ENCODE measurements around the gene SMOC1.
"Not testable (repeated sequence)": the region's sequence is repeated elsewhere in the genome, so short reads cannot be mapped to it uniquely, and the experiment has no call there.

The SMOC1 gene

DNA sequence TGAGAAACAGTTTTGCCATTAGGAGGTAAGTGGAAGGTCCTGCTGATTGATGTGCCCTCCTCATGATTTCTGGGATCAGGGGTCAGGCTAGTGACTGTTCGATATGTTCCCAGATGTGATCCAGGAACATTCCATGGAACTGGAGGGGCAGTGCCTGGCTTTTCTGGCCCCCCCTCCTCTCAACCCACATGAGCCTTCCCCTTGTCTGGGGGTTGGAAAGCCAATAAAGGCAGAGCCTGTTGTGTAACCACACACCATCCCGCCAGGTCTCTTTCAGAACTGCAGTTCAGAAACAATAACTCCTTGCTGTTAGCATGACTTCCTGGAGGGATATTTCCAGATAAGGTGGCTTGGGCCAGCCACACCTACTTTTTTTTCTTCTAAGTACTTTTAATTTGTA, 17.8 kb downstream of the SMOC1 start:
- DNase-seq (ENCODE audit: low read depth in 2 of 2, low spot score in 1 of 2) = no peak

DNA sequence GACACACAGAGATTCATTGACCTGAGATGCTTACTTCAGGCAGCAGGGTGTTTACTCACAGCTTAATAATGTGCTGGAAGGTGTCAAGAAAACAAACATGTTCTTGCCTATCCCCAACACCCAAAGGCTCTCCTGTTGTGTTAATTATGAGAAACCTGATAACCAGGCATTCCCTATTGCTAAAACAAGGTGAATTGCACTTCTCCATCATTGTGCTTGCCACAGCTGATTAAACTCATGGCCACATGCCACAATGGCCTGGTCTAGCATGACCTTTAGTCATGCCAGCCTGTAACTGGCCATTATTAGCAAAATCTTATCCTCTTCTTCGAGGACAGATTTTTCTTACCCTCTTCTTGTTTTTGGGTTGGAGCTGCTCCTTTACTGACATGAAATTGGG, 21.4 kb downstream of the SMOC1 start:
- no peak for DNase-seq (ENCODE audit: low read depth in 2 of 2, low spot score in 1 of 2)

- no peak for DNase-seq (ENCODE audit: low read depth in 2 of 2, low spot score in 1 of 2)
Observed at GRCh38 chr14:69901113-69901951, 22.1 kb downstream of the SMOC1 start.

GRCh38 chr14:69903046-69903445, 23.8 kb downstream of the SMOC1 start:
- not testable (repeated sequence) for DNase-seq (ENCODE audit: low read depth in 2 of 2, low spot score in 1 of 2)

DNA sequence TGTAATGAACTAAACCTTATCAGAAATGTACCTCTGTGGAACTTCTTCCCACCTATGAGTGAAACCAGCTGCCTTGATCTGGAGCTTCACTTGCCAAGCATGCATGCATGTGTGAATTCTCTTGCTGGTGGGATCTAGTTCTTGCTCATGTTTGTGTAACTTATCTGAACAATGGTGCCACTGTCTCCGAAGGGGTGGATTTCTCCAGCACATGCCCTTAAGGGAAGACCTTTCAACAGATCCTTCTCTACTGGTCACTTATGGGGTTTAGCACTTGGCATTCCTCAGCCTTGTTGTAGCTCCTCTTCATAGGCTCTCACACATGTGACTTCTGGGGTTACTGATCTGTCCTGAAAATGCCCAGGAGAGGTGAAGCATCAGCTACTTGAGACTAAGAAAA, 25.0 kb downstream of the SMOC1 start:
- no peak for DNase-seq (ENCODE audit: low read depth in 2 of 2, low spot score in 1 of 2)

GRCh38 chr14:69906201-69906600, 27.0 kb downstream of the SMOC1 start:
- DNase-seq (ENCODE audit: low read depth in 2 of 2, low spot score in 1 of 2) = no peak

DNA sequence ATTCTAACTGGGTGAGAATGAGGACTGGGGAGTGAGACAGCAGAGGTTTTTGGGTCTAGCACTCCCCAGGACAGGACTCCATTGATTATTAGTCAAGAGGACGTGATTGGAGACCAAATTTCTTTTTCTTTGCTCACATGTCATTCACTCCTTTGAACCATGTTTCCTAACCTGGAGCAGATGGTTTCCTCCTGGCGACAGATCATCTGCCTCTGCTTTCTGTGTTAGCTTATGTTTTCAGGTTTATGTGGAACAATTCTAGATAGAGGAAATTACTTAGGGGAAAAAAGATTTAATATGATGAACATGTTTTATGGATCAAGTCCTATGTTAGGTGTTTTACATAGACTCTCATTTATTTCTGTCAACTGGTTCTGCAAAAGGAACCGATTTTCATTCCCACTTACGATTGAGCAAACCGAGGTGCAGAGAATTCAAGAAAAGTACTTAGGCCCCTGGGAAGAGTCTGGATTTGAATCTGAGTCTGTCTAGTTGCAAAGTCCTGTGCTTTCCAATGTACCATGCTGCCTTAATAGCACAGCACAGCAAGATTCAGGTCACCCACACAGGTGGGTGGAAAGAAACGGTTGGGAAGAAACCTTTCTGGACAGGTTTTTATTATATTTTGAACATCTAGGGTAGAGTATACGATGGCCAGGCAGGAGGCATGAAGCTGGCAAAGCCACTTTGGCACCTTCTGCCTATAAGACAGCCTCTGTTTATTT, 30.8 kb downstream of the SMOC1 start:
- DNase-seq (ENCODE audit: low read depth in 2 of 2, low spot score in 1 of 2) = no peak

DNA sequence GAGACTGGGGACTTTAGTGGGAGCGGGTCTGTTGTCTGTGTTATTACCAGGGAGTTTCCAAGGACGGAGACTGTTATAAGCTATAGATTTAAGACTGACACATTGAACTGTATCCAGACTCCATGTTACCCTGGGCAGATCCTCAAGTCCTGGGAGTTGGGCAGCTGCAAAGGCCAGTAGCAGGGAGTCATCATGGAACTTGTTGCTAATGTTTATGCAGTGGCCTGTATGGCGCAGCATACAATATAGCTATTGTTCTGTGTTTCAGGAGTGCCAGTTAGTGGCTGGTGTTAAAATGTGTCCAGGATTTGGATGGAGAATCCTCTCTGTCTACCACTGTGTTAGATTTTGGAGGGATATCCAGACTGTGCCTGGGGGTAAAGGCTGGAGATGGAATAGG, 31.7 kb downstream of the SMOC1 start:
- DNase-seq (ENCODE audit: low read depth in 2 of 2, low spot score in 1 of 2) = no peak

DNA sequence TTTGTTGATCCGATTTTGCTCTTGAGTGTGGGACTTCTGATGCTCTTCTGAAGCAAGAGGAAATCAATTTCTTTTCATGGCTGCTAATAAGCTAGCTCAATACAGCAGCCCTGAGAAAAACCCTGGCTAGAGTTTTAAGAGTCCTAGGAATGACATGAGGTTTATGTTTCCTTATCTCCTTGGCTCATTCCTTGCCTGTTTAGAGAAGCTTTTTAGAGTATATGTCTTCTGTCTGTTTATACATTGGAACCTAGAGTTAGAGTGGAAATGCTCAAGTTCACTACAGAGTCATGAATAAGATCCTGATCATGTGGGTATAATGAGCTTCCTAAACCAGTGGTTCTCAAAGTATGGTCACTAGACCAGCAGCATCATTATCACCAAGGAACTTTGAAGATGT, 34.5 kb downstream of the SMOC1 start:
- no peak for DNase-seq (ENCODE audit: low read depth in 2 of 2, low spot score in 1 of 2)

GRCh38 chr14:69916396-69916795, 37.2 kb downstream of the SMOC1 start:
- DNase-seq (ENCODE audit: low read depth in 2 of 2, low spot score in 1 of 2) = no peak

DNA sequence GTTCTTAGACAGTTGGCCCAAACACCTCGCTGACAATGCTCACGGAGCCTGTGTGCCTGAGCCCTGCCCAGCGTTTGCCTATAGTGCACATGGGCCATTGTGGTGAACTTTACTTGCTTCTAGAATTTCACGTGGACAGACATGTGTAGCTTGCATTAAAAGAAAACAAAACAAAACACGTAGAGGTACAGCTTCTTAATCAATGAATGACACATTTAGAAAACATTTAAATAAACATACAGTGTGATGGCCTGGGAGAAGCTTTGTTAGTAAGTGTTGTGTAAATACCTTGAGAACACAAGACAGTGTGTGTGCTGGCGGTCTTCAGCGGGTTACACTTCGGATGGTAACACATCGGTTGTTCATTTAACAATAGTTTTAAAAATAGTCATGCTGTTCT, 38.1 kb downstream of the SMOC1 start:
- DNase-seq (ENCODE audit: low read depth in 2 of 2, low spot score in 1 of 2) = no peak

DNA sequence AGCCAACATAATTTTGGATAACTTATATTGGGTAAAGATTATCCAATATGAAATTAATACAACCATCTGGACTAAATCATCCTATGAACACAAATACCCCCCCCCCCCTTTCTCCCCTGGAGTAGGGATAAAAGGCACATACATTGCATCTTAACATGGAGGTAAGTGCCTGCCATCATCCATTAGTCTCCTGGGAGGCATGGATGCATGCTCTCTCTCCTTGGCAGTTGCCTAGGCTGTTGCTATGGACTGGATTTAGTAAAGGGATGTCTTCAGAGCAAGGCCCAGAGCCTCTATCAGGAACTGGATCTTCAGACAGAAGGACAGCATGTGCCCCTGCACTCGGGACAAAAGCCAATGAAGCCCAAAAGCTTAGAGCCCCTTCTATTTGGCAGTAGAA, 40.6 kb downstream of the SMOC1 start:
- DNase-seq (ENCODE audit: low read depth in 2 of 2, low spot score in 1 of 2) = no peak

GRCh38 chr14:69921052-69921451, 41.8 kb downstream of the SMOC1 start:
- DNase-seq (ENCODE audit: low read depth in 2 of 2, low spot score in 1 of 2) = no peak

GRCh38 chr14:69922198-69922597, 43.0 kb downstream of the SMOC1 start:
- no peak for DNase-seq (ENCODE audit: low read depth in 2 of 2, low spot score in 1 of 2)

GRCh38 chr14:69924201-69924600, 45.0 kb downstream of the SMOC1 start:
- DNase-seq (ENCODE audit: low read depth in 2 of 2, low spot score in 1 of 2) = no peak

DNA sequence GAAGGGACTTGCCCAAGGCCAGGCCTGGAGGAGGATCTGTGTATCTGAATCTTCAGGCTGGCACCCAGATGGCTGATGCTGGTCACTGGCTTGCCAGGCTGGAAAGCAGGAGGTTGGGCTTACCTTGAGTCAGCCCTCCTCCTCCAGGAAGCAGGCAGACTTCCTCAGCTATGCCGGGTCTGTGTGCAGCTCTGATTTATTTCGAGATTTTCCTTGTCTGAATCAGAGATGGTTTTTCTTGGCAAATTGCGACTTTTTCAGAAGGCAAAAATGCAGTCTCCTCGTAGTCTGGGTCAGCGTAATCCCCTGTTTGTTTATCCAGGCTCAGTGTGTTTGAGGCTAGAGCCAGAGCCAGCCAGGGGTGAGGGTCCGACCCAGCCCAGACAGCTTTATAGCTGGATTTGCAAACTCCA, 48.9 kb downstream of the SMOC1 start:
- no peak for DNase-seq (ENCODE audit: low read depth in 2 of 2, low spot score in 1 of 2)

DNA sequence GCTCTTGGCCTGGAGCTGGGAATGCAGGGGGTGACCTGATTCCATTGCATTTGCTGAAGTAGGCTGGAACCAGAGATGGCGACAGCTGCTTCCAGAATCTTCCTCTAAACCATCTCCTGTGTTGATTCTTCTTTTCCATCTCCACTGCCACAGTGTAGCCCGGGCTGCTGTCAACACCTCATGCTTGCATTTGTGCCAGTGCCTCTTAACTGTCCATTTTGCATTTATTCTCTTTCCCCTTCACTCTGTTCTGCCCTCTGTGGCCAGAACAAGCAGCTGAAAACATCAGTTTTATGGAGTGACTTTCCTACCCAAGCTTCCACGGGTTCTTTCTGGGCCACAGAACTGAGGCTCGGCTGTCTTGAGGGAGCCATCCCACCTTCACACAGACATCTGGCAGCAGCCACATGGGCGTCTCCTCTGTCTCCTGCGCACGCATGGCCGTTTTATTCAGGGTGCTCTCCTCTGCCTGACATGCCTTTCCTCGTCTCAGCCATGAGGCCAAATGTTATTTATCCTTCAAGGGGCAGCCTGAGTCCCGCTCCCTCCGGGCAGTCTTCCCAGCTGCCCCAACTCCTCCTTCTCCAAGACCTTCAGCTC, 51.7 kb downstream of the SMOC1 start:
- DNase-seq (ENCODE audit: low read depth in 2 of 2, low spot score in 1 of 2) = no peak

GRCh38 chr14:69931960-69932359, 52.7 kb downstream of the SMOC1 start:
- DNase-seq (ENCODE audit: low read depth in 2 of 2, low spot score in 1 of 2) = no peak

DNA sequence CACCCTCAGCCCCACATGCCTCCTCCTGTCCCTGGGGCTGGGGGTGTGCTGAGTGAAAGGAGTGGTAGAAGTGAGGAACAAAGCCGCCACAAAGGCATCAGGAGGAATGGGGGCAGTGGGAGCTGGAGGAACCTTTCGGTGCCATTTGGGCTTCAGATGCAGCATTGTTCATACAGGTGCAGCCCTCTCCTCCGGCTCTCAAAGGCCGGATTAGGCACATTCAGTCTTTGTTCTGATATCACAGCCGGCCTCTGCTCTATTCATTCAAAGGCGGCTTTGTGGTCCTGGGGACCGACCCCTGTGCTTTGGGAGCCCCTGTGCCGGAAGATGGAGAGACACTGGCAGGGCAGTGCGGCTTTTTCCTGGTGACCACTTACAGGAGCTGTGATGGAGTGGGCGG, 53.2 kb downstream of the SMOC1 start:
- DNase-seq (ENCODE audit: low read depth in 2 of 2, low spot score in 1 of 2) = no peak

DNA sequence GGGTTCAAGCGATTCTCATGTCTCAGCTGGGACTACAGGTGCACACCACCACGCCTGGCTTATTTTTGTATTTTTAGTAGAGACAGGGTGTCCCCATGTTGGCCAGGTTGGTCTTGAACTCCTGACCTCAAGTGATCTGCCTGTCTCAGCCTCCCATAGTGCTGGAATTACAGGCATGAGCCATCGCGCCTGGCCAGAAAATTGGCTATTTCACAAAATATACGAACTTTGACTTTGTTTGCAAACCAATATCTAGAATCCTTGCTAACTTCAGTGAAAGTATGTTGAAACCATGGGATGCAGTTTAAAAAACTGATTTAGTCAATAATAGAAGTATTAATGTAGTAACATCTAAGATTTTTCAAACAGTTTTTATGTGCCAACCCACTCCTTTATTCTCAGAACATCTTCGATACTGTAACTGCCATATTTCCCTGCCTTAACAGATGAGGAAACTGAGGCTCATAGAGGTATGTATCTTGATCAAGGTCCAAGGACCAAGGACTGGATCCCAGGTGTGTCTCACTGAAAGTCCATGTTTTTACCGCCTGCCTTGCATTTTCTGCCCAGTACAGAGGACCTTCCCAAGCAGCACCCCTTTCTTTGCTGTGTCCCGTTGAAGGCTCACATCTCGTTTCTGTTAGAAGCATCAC, 54.5 kb downstream of the SMOC1 start:
- no peak for DNase-seq (ENCODE audit: low read depth in 2 of 2, low spot score in 1 of 2)

DNA sequence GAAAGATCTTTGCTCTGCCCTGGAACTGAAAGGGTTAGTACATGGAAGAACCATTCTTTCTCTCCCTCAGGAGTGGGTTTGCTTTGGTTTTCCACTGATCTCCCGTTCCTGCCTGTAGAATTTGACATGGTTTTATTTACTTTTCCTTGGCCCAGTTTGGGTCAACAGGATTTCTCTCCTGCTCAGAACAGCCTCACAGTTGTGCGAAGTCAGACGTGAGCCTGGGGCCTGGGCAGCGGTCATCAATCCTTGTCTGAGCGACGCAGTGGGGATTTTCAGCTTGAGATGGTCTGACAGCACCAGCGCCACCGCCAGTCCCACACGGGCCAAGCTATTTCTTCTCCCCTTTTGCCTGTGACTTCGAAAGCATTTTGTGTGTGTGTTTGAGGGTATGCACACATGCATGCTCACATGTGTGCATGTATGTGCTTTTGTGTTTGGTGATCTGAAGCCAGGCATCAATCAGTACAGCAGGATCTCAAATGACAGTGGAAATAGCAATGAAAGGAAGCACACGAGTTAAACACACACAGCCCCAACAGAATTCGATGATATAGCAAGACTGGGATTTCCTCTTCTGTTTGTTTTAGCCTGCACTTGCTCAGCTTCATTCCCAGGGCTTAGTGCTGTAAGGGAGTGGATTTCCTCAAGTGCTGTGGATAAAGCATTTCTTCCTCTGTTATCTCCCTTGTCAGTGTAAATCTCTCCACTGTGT, 58.3 kb downstream of the SMOC1 start:
- DNase-seq (ENCODE audit: low read depth in 2 of 2, low spot score in 1 of 2) = no peak
